HG02981 (cell line): ENCODE results near the gene TMEM151B.

Source experiments
- ATAC-seq: cut with Tn5 transposase; IDR thresholded peaks from one replicate; pipeline ENCODE4 v1.9.1; 2021; ENCODE audit warnings: mild to moderate bottlenecking, moderate library complexity; ENCODE audit not compliant: unreplicated experiment

The TMEM151B gene

DNA sequence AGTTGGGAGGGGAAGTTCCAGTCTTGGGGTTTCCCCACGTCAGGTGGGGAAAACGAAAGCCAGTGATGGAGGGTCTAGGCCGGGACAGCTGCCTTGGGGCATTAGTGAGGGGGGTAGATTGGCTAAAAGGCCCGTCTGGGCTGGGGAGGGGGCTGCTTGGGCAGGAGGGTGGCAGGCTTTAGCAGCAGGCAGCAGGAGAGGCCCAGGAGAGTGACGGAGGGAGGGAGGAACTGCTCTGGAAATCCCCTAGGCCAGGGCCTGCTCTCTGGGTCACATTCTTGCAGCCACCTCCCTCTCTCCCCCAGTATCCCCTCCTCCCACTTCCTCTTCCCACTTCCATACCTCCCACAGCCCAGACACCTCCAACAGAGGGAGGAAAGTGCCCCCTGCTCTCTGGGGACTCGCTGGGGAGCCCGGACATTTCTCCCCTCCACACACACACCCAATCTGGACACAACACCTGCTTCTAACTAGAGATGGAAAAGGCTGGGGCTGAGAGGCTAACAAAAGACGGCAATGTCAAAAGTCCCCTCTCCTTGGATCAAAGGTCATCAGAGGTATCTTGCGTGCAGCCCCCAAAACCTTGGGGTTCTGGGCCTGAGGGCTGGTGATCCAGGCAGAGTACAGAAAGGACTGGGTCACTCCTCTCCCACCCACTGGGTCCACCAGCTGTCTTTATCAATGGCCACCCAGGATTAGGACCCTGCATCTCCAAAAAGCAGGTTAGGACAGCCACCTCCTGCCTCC is 6.7 kb upstream of the TMEM151B start:
- no peak for ATAC-seq

DNA sequence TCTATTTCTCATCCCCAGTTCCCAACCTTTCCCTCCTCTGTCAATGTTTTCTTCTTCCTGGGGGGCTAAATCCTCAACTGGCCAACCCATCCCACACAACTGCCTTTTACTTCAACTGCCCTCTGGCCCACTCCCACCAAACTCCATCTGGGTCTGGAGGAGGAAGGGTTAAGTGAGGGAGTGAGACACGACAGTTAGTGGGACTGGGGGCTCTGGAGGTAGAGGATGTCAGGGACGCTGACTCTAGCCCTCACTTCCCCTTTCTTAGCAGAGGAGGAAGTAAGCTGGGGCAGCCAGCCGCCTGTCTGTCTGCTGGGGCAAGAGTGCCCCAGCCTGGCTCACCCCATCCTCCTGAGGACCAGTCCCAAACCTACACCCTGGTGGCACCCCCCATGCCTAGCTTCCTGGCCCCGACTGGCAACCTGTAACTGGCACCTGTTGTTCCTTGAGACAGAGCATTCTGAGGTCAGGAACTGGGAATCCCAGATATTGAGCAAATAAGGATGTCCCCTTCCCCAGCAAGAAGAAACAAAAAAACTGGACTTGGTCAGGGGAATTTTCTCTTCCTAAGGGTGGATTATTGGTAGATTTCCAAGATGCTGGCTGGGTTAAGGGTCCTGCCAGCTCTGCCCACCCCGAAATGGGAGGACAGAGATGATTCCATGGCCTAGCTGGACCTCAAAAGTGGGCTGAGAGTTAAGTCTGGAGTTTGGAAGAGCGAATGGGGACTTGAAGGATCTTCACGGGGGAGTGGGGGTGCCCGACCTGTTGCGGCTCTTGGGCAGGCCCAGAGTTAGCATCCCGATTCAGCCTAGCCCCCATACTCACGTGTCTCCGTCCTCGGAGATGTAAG is 5.9 kb upstream of the TMEM151B start:
- ATAC-seq, result peak; percentile 35

GRCh38 chr6:44265007-44265721 is 5.1 kb upstream of the TMEM151B start, which contains the start of gene NFKBIE:
NFKBIE (minus strand) TSS chr6:44265551; CDS start chr6:44265346, 205 bp downstream.
- peak; percentile 33 for ATAC-seq

- ATAC-seq, result no peak
These were observed 4.5 kb upstream of the TMEM151B start for GRCh38 chr6:44265722-44266233.

DNA sequence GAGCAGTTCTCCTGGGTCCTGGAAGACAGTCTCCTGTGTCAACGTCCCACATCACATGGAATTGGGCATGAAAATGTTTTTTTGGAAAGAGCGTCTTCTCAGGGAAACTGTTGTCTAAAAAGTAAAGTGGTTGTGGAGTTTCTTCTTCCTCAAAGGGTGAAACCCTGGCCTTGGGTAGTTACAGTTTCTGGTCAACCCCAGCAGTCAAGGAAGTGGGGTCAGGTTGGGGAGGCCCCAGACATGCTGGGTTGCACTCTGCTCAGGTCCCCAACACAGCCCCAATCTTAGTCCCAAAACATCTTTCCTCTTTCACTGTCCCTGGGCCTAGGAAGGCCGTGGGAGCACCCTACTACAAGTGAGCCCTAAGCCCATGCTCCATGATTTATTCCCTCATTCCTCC is 3.9 kb upstream of the TMEM151B start:
- peak; percentile 33 for ATAC-seq

- no peak for ATAC-seq
These were observed 3.0 kb upstream of the TMEM151B start for GRCh38 chr6:44267252-44267651.

GRCh38 chr6:44268095-44268628 is 2.1 kb upstream of the TMEM151B start:
- no peak for ATAC-seq

DNA sequence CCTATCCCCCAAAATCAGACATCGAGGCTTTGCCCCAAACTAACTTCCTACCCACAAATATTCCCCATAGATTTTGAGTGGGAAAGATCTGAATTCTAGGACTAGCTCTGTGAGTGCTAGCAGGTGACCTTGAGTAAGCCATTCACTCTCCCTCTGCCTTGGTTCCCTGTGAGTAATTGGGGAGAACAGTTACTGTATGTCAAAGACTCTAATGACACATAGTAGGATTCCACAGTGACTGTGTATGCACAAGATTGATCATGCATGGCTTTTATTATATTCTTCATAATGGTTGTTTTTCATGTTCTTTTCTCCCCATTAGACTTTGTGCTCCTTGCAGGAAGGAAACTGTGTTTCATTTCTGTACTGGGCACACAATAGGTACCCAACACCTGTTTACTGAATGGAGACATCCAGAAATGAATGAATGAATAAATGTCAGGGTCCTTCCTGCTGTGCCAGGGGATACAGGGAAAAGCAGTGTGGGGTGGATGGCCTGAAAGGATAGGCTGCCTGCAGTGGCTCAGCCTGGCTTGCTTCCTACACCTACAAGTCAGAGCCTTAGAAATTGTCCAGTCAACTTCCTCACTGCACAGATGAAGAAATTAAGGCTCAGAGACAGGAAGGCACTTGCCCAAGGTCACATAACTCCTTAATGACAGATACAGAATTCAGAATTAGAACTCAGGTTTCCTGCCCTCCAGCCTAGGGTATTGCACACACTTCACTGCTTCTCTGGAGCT is 901 bp upstream of the TMEM151B start:
- no peak for ATAC-seq

DNA sequence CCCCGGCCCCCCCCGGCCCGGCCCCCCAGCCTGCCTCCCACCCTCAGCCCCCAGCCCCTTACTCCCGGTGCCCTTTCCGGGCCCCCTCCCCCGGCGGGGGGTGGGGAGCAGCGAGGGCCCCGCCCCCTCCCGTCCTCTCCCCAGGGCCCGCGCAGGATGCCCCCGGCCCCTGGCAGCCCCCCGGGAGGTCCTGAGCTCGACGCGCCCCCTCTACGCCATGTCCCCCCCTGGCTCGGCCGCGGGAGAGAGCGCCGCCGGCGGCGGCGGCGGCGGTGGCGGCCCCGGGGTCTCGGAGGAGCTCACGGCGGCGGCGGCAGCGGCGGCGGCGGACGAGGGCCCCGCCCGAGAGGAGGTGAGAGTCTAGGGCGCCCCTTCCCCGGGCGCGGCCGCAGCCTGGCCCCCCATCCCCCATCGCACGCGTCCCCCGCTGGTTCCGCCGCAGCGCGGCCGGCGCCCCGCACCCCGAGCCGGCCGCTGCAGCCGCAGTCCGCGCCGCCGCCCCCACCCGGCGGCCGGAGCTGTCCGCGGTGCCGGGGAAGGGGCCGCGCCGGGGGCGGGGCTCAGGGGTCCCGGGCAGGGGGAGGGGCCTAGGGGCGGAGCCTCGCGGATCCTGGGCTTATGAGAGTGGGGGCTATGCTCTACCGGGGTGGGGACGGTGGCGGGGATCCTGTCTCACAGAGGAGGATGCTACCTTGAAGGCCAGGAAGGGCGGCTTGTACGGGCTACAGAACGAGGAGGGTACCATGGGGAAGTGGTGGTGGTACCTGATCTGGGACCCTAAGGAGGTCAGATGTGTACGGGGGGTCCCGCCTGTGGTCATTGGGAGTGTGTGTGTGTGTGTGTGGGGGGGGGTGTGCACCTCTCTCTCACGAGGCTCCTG is 516 bp downstream of the TMEM151B start:
- no peak for ATAC-seq

- ATAC-seq, result no peak
These were observed 1.1 kb downstream of the TMEM151B start for GRCh38 chr6:44271406-44271723.

- ATAC-seq, result no peak
These were observed 1.7 kb downstream of the TMEM151B start for GRCh38 chr6:44271914-44272313.

DNA sequence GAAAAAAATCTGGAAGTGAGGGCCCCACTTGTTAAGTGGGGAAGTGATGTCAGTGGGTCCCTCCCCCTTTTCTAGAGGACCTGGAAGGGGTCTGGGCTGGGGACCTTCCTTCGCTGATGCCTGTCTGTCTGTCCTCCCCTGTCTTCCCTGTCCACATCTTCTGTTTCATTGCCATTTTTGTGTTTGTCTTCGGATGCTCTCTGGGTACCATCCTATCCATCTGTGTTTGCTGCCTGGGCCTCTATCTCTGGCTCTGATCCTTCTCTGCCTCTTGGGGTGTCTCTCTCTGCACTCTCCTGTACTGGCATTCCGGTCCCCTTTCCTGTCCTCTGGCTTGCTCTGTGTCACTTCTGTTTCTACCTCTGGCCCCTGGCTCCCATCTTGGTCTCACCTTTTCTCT is 2.3 kb downstream of the TMEM151B start:
- no peak for ATAC-seq

DNA sequence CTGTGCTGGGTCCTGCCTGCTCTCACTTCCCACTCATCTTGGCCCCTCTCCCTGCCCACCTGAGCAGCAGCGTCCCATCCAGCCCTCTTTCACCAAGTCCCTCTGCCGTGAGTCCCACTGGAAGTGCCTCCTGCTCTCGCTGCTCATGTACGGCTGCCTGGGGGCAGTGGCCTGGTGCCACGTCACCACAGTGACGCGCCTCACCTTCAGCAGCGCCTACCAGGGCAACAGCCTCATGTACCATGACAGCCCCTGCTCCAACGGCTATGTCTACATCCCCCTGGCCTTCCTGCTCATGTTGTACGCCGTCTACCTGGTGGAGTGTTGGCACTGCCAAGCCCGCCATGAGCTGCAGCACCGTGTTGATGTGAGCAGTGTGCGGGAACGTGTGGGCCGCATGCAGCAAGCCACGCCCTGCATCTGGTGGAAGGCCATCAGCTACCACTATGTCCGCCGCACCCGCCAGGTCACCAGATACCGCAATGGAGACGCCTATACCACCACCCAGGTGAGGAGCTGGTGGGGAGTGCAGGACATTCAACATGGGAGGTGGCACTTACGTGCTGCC is 2.8 kb downstream of the TMEM151B start:
- ATAC-seq, result no peak

GRCh38 chr6:44273617-44274016 is 3.4 kb downstream of the TMEM151B start:
- no peak for ATAC-seq

- no peak for ATAC-seq
These were observed 5.1 kb downstream of the TMEM151B start for GRCh38 chr6:44275271-44275748.

DNA sequence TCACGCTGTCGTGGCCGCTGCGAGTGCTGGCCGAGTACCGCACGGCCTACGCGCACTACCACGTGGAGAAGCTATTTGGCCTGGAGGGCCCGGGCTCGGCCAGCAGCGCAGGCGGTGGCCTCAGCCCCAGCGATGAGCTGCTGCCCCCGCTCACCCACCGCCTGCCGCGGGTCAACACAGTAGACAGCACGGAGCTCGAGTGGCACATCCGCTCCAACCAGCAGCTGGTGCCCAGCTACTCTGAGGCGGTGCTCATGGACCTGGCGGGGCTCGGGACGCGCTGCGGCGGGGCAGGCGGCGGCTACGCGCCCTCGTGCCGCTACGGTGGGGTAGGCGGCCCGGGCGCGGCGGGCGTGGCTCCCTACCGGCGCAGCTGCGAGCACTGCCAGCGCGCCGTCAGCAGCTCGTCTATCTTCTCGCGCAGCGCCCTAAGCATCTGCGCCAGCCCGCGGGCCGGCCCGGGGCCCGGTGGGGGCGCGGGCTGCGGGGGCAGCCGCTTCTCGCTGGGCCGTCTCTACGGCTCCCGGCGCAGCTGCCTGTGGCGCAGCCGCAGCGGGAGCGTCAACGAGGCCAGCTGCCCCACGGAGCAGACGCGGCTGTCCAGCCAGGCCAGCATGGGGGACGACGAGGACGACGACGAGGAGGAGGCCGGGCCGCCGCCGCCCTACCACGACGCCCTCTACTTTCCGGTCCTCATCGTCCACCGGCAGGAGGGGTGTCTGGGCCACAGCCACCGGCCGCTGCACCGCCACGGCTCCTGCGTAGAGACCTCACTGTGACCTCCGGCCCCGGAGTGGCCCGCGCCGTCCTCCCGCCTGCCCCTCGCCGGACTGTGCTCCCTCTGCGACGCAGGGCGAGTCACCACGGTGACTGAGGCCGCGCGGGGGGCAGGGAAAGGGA is 5.7 kb downstream of the TMEM151B start:
- ATAC-seq, result no peak

- no peak for ATAC-seq
These were observed 6.7 kb downstream of the TMEM151B start for GRCh38 chr6:44276667-44277640.
